Spleen (tissue), 7 donors: Measurements from ENCODE around the gene RHOBTB3.

Source experiments
- CTCF ChIP-seq, 11 experiments: fragments of 200-600 bp in 7 of 11; fragments of 450-650 bp in 4 of 11; sonication (generic) in 4 of 11; IDR thresholded peaks in 8 of 11; conservative IDR thresholded peaks in 3 of 11; 1 replicate in 7 of 11; 2 replicates in 4 of 11; pipeline versions ENCODE4 v1.4.0 to v1.8.0; 2016 to 2021; ENCODE audit warnings: antibody characterized with exemption in 11 of 11, inconsistent platforms in 4 of 11, mild to moderate bottlenecking in 1 of 11
- POLR2A ChIP-seq, 3 donors: fragments of 450-650 bp; IDR thresholded peaks; one replicate each; pipeline ENCODE4 v1.5.1; 2017; ENCODE audit warnings: antibody characterized with exemption in 3 of 3, mild to moderate bottlenecking in 1 of 3
- POLR2AphosphoS5 ChIP-seq, 3 donors: sonication (generic); formaldehyde crosslinking; IDR thresholded peaks; one replicate each; pipeline ENCODE4 v1.5.1; 2017; ENCODE audit warnings: antibody characterized with exemption in 3 of 3
- donor health status: DM: no; HTN: no; CAD: no; lungs with moderate emphysema.
- donor health status: DM: no; HTN: no; CAD: no.
- donor health status: DM: no; HTN: no; CAD: no.

GRCh38 chr5:95840956-95841705, 110.0 kb downstream of the RHOBTB3 start:
- TF ChIP-seq POLR2A (IDR thresholded peaks at IDR 0.05): no peak
- no peak for TF ChIP-seq CTCF (IDR thresholded peaks at IDR 0.05 in 8 of 11, conservative IDR thresholded peaks at IDR 0.05 in 3 of 11)
- no peak for TF ChIP-seq POLR2AphosphoS5 (IDR thresholded peaks at IDR 0.05)
